Nephron progenitor cell (in vitro differentiated cells): Measurements from ENCODE around the gene UBA1.

Experiments
- DNase-seq: peaks from one replicate; pipeline ENCODE4 v3.0.0; 2021
- H3K27ac Mint-ChIP-seq: 2 replicates; pipeline ENCODE4 v1.8.0; 2021; ENCODE audit warnings: mild to moderate bottlenecking, moderate library complexity, mixed read lengths
- H3K27me3 Mint-ChIP-seq: 2 replicates; pipeline ENCODE4 v1.8.0; 2021; ENCODE audit warnings: mild to moderate bottlenecking, low read depth, mixed read lengths; ENCODE audit not compliant: poor library complexity
- H3K36me3 Mint-ChIP-seq: 2 replicates; pipeline ENCODE4 v1.8.0; 2021; ENCODE audit warnings: low read depth, mixed read lengths
- H3K4me1 Mint-ChIP-seq: 2 replicates; pipeline ENCODE4 v1.8.0; 2021; ENCODE audit warnings: mixed read lengths
- H3K4me3 Mint-ChIP-seq: 2 replicates; pipeline ENCODE4 v1.8.0; 2021; ENCODE audit warnings: mild to moderate bottlenecking, moderate library complexity, mixed read lengths
- H3K9me3 Mint-ChIP-seq: 2 replicates; pipeline ENCODE4 v1.8.0; 2021; ENCODE audit warnings: mild to moderate bottlenecking, moderate library complexity, mixed read lengths
- TF ChIP-seq, protein P1 (sequence below): fragments of 200-600 bp; sonication (generic); IDR thresholded peaks from 2 replicates; pipeline ENCODE4 v1.5.0; 2021; ENCODE audit warnings: antibody characterized with exemption

Gene UBA1

GRCh38 chrX:47169273-47169672 is 24.4 kb upstream of the UBA1 start:
- Mint-ChIP-seq H3K4me1 (no peaks in the 10 kb centered on the region), H3K36me3 (peaks cover 40% of the 10 kb centered on the region), H3K27ac (no peak overlapping the region), H3K27me3 (peaks cover 2% of the 10 kb centered on the region), H3K4me3 (no peak overlapping the region), H3K9me3 (peaks cover 52% of the 10 kb centered on the region)
- DNase-seq, result no peak
- TF ChIP-seq, protein P1, sequence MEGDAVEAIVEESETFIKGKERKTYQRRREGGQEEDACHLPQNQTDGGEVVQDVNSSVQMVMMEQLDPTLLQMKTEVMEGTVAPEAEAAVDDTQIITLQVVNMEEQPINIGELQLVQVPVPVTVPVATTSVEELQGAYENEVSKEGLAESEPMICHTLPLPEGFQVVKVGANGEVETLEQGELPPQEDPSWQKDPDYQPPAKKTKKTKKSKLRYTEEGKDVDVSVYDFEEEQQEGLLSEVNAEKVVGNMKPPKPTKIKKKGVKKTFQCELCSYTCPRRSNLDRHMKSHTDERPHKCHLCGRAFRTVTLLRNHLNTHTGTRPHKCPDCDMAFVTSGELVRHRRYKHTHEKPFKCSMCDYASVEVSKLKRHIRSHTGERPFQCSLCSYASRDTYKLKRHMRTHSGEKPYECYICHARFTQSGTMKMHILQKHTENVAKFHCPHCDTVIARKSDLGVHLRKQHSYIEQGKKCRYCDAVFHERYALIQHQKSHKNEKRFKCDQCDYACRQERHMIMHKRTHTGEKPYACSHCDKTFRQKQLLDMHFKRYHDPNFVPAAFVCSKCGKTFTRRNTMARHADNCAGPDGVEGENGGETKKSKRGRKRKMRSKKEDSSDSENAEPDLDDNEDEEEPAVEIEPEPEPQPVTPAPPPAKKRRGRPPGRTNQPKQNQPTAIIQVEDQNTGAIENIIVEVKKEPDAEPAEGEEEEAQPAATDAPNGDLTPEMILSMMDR, result no peak

- Mint-ChIP-seq H3K9me3 (peaks cover 49% of the 10 kb centered on the region), H3K4me1 (no peaks in the 10 kb centered on the region), H3K27ac (no peak overlapping the region), H3K36me3 (peaks cover 36% of the 10 kb centered on the region), H3K27me3 (peaks cover 6% of the 10 kb centered on the region), H3K4me3 (no peak overlapping the region)
- no peak for DNase-seq
- TF ChIP-seq, protein P1, result no peak
Measured at GRCh38 chrX:47169726-47170515, 23.7 kb upstream of the UBA1 start.

- no peak overlapping the region for H3K27ac Mint-ChIP-seq
- no peak for DNase-seq
- H3K4me1 Mint-ChIP-seq, result no peaks in the 10 kb centered on the region
- peaks cover 33% of the 10 kb centered on the region for H3K36me3 Mint-ChIP-seq
- H3K9me3 Mint-ChIP-seq, result peaks cover 46% of the 10 kb centered on the region
- TF ChIP-seq, protein P1, result no peak
- H3K4me3 Mint-ChIP-seq, result no peak overlapping the region
- H3K27me3 Mint-ChIP-seq, result peaks cover 13% of the 10 kb centered on the region
Measured at GRCh38 chrX:47170861-47171692, 22.6 kb upstream of the UBA1 start.

DNA sequence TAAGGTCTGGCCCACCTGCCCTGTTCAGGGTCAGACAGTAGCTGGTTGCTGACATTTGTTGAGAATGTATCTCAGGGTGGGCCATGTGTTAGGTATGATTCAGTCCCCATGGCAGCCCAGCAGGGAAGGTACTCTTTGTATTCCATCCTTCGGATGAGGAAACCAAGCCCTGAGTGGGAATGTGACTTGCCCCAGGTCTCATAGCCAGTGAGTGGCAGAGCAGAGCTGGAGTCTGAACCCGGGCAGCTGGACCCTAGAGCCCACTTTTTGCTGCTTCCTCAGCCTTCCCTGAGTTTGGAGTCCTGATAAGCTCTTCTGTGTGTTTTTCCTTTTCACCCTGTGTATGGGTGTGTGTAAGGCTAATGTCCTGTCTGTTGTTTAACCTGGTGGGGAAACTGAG is 21.6 kb upstream of the UBA1 start:
- no peak overlapping the region for H3K4me3 Mint-ChIP-seq
- DNase-seq, result no peak
- peaks cover 50% of the 10 kb centered on the region for H3K9me3 Mint-ChIP-seq
- H3K27me3 Mint-ChIP-seq, result peaks cover 13% of the 10 kb centered on the region
- H3K36me3 Mint-ChIP-seq, result peaks cover 41% of the 10 kb centered on the region
- H3K4me1 Mint-ChIP-seq, result no peaks in the 10 kb centered on the region
- no peak overlapping the region for H3K27ac Mint-ChIP-seq
- TF ChIP-seq, protein P1, result no peak

GRCh38 chrX:47172549-47172948 is 21.1 kb upstream of the UBA1 start:
- DNase-seq, result no peak
- no peak overlapping the region for H3K27ac Mint-ChIP-seq
- TF ChIP-seq, protein P1, result no peak

More at GRCh38 chrX:47172549-47172948, 21.1 kb upstream of the UBA1 start:
- H3K4me1 Mint-ChIP-seq, result no peaks in the 10 kb centered on the region
- H3K36me3 Mint-ChIP-seq, result peaks cover 42% of the 10 kb centered on the region
- peaks cover 49% of the 10 kb centered on the region for H3K9me3 Mint-ChIP-seq
- peaks cover 13% of the 10 kb centered on the region for H3K27me3 Mint-ChIP-seq
- H3K4me3 Mint-ChIP-seq, result no peak overlapping the region
